ENCODE data around the gene RCL1. TPM values are rescaled to one million over a fixed set of nuclear protein-coding genes. Genes with fewer than 3 reads are reported as not detected.

The RCL1 gene
- total RNA-seq, 2 donors from 2014 or later: 18.6 to 31.9 TPM

DNA sequence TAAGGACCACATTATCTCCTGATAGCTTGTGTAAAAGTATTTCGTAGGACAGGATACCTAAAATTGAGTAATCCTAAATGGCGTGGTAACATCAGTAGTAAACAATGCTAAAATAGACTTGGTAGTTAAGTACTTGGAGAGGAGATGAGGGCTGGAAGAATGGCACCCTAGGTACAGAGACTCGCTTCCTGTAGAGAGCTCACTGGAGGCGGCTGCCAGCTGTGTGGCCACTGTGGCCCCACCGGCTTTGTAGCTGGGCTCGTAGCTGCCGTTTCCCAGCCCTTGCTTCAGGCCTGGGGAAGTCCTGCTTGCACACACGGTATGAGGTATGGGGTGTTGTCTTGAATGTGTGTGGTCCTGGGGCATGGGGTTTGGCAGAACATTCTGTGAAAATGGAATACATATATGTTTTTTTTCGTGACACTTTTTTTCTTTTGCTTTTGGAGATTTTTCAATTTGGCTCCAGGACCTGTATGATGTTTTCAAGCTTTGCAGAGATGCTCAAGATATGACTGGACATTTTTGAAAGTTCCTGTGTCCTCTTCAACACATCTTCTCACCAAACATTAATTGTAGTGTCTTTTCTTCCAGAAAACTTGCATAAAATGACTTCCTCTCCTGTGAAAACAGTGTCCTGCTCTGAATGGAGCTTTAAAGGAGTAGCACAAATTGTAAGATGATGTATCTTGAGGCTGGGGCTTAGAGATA lies 58.0 kb downstream of the RCL1 start:
- no peaks in the 10 kb centered on the region for H3K27me3 Mint-ChIP-seq
- peak overlapping the region; percentile 32 for H3K4me3 Mint-ChIP-seq
- peak; percentile 78 to 82 for ATAC-seq
- H3K36me3 Mint-ChIP-seq: no peaks in the 10 kb centered on the region
- no peak overlapping the region for H3K27ac Mint-ChIP-seq
- H3K4me1 Mint-ChIP-seq (ENCODE audit: low read depth in 2 of 2): peaks cover 0 to 6% of the 10 kb centered on the region in 2 donors
- no peak for DNase-seq (ENCODE audit: low spot score)
- no peaks in the 10 kb centered on the region for H3K9me3 Mint-ChIP-seq

DNA sequence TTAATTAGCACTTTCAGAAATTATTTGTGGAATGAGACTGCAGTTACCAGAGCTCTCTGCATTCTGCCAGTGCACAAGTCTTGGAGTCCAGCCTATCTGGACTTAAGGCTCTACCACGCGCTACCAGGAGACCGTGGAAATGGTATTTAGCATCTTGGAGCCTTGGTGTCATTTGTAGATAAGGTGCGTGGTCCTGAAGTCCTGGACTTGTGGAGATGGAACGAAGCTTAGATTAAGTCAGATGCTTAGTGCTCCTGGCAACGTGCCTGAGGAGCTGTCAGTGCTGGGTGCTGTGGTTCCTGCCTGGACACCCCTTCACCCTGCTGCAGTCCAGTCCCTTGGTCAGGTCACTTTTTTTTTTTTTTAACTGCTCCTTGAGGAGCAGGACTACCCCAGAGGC lies 59.7 kb downstream of the RCL1 start:
- ATAC-seq: no peak
- no peak overlapping the region for H3K27ac Mint-ChIP-seq
- no peaks in the 10 kb centered on the region for H3K27me3 Mint-ChIP-seq

DNA sequence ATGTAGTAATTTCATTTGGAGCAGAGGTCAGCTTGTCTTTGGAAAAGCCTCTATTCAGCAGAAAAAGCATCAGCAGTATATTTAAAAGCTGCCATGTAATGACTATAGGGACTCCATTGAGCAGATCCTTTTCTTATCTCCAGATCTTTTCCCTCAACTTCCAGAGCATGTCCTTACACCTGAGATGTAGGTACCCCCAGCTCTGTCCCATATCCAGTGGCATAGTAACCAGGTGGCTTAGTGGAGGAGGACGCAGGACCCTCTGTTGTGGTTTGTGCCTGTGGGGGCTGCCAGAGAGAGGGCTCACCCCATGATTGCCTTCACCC lies 61.5 kb downstream of the RCL1 start:
- Mint-ChIP-seq H3K4me3 (no peak overlapping the region), H3K9me3 (no peaks in the 10 kb centered on the region), H3K27ac (no peak overlapping the region), H3K36me3 (no peaks in the 10 kb centered on the region), H3K4me1 (ENCODE audit: low read depth in 2 of 2) (peaks cover 12 to 14% of the 10 kb centered on the region in 2 donors), H3K27me3 (no peaks in the 10 kb centered on the region)
- ATAC-seq (no peak), DNase-seq (ENCODE audit: low spot score) (no peak)

More for the DNA sequence above, 59.7 kb downstream of the RCL1 start:
- no peak for DNase-seq (ENCODE audit: low spot score)
- Mint-ChIP-seq H3K9me3 (no peaks in the 10 kb centered on the region), H3K4me1 (ENCODE audit: low read depth in 2 of 2) (peaks cover 11 to 14% of the 10 kb centered on the region in 2 donors), H3K36me3 (no peaks in the 10 kb centered on the region), H3K4me3 (no peak overlapping the region)

DNA sequence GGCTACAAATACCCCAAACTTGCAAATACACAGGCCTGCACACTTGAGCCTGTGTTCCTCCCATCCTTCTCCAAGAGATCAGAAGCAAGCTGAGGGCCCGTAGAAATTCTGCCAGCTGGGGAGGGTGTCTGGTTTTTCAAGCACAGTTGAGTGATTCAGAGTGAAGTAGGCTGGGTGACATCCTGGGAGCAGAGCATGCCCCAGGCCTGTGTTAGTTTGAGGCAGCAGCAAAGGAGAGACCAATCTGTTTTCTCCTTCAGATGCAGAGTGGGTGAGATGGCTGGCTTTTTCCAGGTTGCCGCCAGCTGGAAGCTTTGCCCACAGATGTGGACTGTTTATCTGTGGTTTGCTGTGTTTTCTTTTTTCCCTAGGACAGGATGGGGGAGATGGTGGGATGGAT lies 63.1 kb downstream of the RCL1 start:
- Mint-ChIP-seq H3K4me1 (ENCODE audit: low read depth in 2 of 2) (peaks cover 12 to 14% of the 10 kb centered on the region in 2 donors), H3K27ac (peak overlapping the region in 1 of 2 donors; percentile 47), H3K27me3 (no peaks in the 10 kb centered on the region), H3K4me3 (no peak overlapping the region), H3K36me3 (no peaks in the 10 kb centered on the region), H3K9me3 (no peaks in the 10 kb centered on the region)
- ATAC-seq (no peak), DNase-seq (ENCODE audit: low spot score) (no peak)

DNA sequence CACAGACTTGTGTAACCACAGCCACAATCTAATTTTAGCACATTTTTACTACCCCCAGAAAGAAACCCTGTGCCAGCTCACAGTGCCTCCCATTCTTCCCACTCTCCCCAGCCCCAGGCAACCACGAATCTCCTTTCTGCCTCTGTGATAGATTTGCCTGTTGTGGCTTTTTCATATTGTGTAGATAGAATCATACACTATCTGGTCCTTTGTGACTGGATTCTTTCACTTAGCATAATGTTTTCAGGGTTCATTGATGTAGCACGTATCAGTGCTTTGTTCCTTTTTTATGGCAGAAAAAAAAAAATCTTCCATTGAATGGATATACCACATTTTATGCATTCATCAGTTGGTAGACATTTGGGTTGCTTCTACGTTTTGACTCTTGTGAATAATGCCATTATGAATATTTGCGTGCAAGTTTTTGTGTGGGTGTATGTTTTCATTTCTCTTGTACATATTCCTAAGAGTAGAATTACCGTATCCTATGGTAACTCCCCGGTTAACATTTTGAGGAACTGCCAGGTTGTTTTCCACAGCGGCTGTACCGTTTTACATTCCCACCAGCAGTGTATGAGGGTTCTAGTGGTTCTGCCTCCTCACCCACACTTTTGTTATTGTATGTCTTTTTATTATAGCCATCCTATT lies 64.5 kb downstream of the RCL1 start:
- Mint-ChIP-seq H3K27ac (peak overlapping the region in 1 of 2 donors; percentile 29), H3K4me1 (ENCODE audit: low read depth in 2 of 2) (peaks cover 12 to 14% of the 10 kb centered on the region in 2 donors), H3K4me3 (no peak overlapping the region), H3K27me3 (no peaks in the 10 kb centered on the region), H3K36me3 (no peaks in the 10 kb centered on the region), H3K9me3 (no peaks in the 10 kb centered on the region)
- DNase-seq (ENCODE audit: low spot score) (no peak), ATAC-seq (no peak)

DNA sequence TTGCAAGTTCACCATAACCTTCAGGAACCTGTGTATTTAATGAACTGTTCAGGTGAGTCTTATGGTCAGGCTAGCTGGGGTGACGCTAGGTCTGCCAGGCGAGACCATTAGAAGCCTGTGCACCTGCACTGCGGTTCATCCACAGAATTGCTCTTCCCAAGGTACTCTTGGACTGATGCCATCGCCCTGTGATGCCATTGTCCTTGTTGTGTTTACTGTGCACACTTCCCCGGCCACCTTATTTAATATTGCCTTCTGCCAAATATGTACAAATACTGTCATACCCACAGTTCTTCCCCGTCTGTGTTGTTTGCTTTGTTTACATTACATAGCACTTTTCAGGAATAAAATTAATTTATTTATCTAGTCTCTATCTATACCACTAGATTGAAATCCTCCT lies 66.3 kb downstream of the RCL1 start:
- Mint-ChIP-seq H3K9me3 (no peaks in the 10 kb centered on the region), H3K27ac (no peak overlapping the region), H3K27me3 (no peaks in the 10 kb centered on the region), H3K36me3 (no peaks in the 10 kb centered on the region), H3K4me1 (ENCODE audit: low read depth in 2 of 2) (peaks cover 12 to 17% of the 10 kb centered on the region in 2 donors), H3K4me3 (no peak overlapping the region)
- DNase-seq (ENCODE audit: low spot score) (no peak), ATAC-seq (no peak)

DNA sequence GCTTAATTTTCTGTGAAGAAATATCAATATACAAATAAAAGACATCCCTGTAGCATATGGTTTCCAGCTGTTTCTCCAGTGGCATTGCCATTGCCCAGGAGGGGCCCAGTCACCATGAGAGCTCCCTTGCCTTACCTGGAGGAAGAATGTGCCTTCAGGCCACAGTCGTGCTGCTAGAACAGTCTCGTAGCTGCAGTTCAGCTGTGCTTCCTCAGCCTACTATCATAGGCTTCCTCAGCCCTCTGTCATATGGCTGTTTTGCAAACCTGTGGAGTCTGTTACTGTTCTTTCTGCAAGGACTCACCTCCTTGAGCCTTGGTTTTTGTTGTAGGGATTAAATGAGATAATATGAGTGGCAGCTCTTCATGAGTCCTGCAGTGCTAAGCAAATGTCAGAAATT lies 67.6 kb downstream of the RCL1 start:
- no peak overlapping the region for H3K4me3 Mint-ChIP-seq
- no peak for ATAC-seq
- no peaks in the 10 kb centered on the region for H3K9me3 Mint-ChIP-seq
- no peaks in the 10 kb centered on the region for H3K36me3 Mint-ChIP-seq
- no peaks in the 10 kb centered on the region for H3K27me3 Mint-ChIP-seq
- H3K27ac Mint-ChIP-seq: no peak overlapping the region
- no peak for DNase-seq (ENCODE audit: low spot score)
- H3K4me1 Mint-ChIP-seq (ENCODE audit: low read depth in 2 of 2): peaks cover 13 to 17% of the 10 kb centered on the region in 2 donors

DNA sequence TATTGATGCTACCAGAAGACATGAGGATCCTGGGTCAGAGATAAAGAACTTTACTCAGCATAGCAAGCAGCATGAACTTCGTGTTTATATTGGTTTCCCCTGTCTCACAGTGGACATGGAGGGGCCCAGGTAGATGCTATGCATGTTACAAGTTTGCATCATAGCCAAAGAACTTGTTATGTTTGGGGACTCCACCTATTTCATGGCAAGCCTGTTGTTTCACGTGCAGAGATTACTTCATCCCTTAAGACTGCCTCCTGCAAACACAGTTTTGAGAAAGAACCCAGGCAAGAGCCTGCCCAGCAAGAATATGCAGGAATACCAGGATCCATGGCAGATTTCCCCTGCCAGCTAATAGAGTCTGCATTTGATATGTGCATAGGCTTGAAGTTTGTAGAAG lies 68.4 kb downstream of the RCL1 start:
- no peaks in the 10 kb centered on the region for H3K9me3 Mint-ChIP-seq
- ATAC-seq: no peak
- no peaks in the 10 kb centered on the region for H3K27me3 Mint-ChIP-seq
- peak overlapping the region in 1 of 2 donors; percentile 25 for H3K27ac Mint-ChIP-seq
- H3K36me3 Mint-ChIP-seq: no peaks in the 10 kb centered on the region
- peaks cover 16 to 17% of the 10 kb centered on the region in 2 donors for H3K4me1 Mint-ChIP-seq (ENCODE audit: low read depth in 2 of 2)
- no peak overlapping the region for H3K4me3 Mint-ChIP-seq
- no peak for DNase-seq (ENCODE audit: low spot score)

DNA sequence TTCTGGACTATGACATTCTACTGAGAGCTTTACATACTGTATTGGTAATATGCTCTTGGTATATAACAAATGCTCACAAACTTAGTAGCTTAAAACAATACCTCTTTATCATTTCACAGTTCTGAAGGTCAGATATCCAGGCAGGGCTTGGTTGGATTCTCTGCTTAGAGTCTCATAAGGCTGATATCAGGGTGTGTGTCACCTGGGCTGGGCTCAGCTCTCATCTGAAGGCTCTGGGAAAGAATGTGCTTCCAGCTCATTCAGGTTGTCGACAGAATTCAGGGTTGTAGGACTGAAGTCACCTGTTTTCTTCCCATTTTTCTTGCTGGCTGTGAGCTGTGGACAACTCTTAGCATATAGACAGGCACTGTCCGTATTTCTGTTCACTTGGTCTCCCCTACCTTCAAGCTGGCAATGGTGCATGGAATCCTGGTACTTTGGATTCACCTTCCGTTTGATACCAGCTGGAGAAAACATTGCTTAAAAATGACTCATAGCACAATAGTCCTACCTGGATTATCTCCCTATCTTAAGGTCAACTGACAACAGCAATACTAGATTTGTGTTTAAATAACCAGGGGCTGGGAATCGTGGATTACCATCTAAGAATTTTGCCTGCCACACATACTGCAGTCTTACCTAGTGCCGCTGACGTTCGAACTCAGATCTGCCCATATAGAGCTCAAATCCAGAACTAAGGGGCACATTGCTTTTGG lies 69.2 kb downstream of the RCL1 start:
- Mint-ChIP-seq H3K36me3 (no peaks in the 10 kb centered on the region), H3K27me3 (no peaks in the 10 kb centered on the region), H3K27ac (no peak overlapping the region), H3K4me3 (no peak overlapping the region), H3K9me3 (no peaks in the 10 kb centered on the region), H3K4me1 (ENCODE audit: low read depth in 2 of 2) (peaks cover 11 to 13% of the 10 kb centered on the region in 2 donors)
- ATAC-seq (no peak), DNase-seq (ENCODE audit: low spot score) (no peak)

DNA sequence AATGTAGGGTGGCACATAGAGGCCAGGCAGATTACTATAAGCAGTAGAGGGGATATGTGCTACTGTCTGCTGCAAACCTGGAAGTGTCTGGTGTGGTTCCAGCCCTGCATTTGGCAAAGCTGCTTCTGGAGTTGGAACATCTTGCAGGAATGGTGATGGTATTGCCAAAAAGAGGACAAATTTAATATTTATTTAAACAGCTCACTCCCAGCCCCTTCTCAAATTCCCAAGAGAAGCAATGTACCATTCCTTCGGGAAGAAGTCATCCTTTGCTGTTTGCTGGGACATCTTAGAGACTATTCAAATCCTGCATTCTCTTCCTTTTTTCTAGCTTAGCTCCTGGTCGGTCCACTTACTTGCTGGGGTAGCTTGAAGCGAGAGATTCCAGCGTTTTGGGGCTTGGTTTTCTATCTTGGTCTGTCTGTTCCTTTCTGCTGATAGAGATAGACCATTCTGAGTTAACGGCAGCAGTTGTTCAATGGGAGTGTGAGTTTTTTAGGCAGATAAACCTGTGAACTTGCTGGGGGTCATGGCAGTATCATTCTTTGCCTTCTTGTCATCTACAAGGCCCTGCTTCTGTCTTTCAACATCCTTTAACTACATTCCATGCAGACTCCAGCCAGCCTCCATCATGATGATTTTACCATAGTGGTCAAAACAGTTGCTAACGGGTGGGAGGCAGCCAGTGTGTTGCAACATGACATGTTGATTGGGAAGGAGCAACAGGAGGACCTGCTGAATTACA lies 69.9 kb downstream of the RCL1 start:
- no peak overlapping the region for H3K4me3 Mint-ChIP-seq
- H3K36me3 Mint-ChIP-seq: no peaks in the 10 kb centered on the region
- H3K27me3 Mint-ChIP-seq: no peaks in the 10 kb centered on the region
- H3K9me3 Mint-ChIP-seq: no peaks in the 10 kb centered on the region
- no peak overlapping the region for H3K27ac Mint-ChIP-seq
- no peak for ATAC-seq
- no peak for DNase-seq (ENCODE audit: low spot score)
- peaks cover 6 to 9% of the 10 kb centered on the region in 2 donors for H3K4me1 Mint-ChIP-seq (ENCODE audit: low read depth in 2 of 2)

DNA sequence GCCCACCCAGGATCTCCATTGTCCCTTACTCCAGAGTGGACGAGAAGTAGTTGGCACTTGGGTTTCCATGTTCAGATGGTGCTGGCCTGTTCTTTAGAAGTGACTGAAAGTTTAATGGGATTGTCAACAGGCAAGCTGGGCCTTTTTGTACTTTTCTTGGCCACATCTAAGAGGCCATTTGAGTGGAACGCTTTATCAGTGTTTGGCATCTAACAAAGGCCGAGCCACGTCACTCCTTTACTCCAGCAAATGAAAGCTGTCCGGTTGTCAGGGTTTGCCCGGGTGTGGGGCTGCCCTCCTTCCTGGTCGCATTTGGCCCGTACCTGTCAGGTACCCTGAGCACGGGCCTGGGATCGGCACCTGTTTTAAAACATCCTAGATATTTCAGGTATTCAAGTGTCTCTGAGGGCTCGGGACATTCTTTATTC lies 71.5 kb downstream of the RCL1 start:
- no peaks in the 10 kb centered on the region for H3K9me3 Mint-ChIP-seq
- no peak for ATAC-seq
- peaks cover 6 to 9% of the 10 kb centered on the region in 2 donors for H3K4me1 Mint-ChIP-seq (ENCODE audit: low read depth in 2 of 2)
- H3K36me3 Mint-ChIP-seq: no peaks in the 10 kb centered on the region
- no peak overlapping the region for H3K4me3 Mint-ChIP-seq
- H3K27ac Mint-ChIP-seq: no peak overlapping the region
- H3K27me3 Mint-ChIP-seq: no peaks in the 10 kb centered on the region
- no peak for DNase-seq (ENCODE audit: low spot score)

DNA sequence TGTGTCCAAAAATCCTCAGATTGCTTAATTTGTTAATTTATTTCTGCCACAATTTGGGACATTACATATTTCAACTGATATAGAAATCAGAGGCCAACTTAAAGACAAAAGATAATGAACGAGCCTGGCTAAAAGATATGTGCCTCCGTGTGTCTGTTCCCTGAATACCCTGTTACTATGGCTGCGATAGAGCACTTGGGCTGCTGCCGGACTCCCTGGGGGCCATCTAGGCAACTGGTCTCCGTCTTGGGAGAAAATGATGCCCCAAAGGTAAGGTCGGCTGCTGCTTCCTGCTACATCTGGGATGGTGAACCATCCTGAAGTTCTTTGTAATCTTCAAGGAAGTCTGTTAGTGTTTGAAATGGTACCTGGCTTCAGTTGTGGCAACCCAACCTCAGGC lies 72.0 kb downstream of the RCL1 start:
- DNase-seq (ENCODE audit: low spot score) (no peak), ATAC-seq (no peak)
- Mint-ChIP-seq H3K4me3 (no peak overlapping the region), H3K27ac (no peak overlapping the region), H3K9me3 (no peaks in the 10 kb centered on the region), H3K36me3 (no peaks in the 10 kb centered on the region), H3K4me1 (ENCODE audit: low read depth in 2 of 2) (peaks cover 6 to 9% of the 10 kb centered on the region in 2 donors), H3K27me3 (no peaks in the 10 kb centered on the region)

DNA sequence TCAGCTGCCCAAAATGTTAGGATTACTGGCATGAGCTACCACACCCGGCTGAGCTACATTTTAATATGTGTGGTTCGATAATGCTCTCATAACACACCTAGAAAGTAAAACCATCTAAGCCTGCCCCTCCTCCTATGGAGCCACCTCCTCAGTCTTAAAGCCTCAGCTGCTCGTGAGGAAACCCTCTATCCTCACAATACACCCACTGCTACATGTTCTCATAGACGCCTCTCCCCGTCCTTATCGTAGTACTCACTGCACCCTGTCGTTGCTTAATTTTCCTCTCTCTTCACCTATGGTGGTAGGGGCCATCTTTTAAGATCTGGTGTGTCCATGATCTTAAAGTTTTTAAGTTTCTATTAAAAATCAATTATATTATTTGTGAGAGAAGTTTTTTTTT lies 72.9 kb downstream of the RCL1 start:
- no peak for DNase-seq (ENCODE audit: low spot score)
- H3K27me3 Mint-ChIP-seq: no peaks in the 10 kb centered on the region
- no peaks in the 10 kb centered on the region for H3K36me3 Mint-ChIP-seq
- no peaks in the 10 kb centered on the region for H3K9me3 Mint-ChIP-seq
- H3K4me1 Mint-ChIP-seq (ENCODE audit: low read depth in 2 of 2): peaks cover 6 to 9% of the 10 kb centered on the region in 2 donors
- no peak overlapping the region for H3K27ac Mint-ChIP-seq
- no peak overlapping the region for H3K4me3 Mint-ChIP-seq
- ATAC-seq: no peak

All from natural killer cell treated with Interleukin-12 subunit alpha and Interleukin-12 subunit beta and Interleukin-15 and Interleukin-18, amount 100 ng/mL, for 72 hours (primary cell).